ENCODE data around the gene NT5DC3. TPM values are rescaled to one million over a fixed set of nuclear protein-coding genes. Genes with fewer than 3 reads are reported as not detected.

Gene NT5DC3
- total and polyA plus RNA-seq, 2 of the 13 experiments (the other 11 are each of a cell fraction or from before 2014, with no cell fraction given) = 3.2 to 6.6 TPM

DNA sequence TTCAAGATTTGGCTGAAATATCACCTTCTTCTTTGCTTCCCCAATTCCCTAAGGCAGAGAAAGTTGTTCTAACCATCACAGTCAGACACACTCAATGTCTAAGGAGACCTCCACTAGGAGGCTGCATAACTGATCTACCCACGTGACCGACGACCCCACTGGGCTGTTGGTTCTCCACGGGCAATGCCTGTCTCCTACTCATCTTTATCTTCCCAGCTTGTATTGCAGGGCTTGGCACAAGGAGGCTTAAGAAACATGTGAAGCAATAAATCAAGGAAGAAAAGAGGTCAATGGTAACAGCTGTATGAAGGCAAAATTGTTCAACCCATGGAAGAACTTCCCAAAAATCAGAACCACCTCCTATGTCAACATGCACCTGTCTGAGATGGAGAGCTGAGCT lies 27.1 kb downstream of the NT5DC3 start:
- no peak overlapping the region for H3K9ac ChIP-seq (ENCODE audit: insufficient read depth, low read depth, low read length)
- in situ Hi-C loops (cut with HindIII; ENCODE audit: extremely low pct_ligation_motif_present, low pct_unique_long_range_greater_than_20kb) (no loop called here), intact Hi-C loops (cut with micrococcal nuclease; ENCODE audit: unreplicated experiment) (no loop called here)
- BruUV-seq (replicated peaks) = no TSS peak
- H3K4me1 ChIP-seq (ENCODE audit: insufficient read depth, low read length) = peaks cover 8% of the 10 kb centered on the region
- 95% methylated on average over 4 of the region's 4 CpGs for WGBS (ENCODE audit: low lambda C conversion rate)
- no peaks in the 10 kb centered on the region; the same call in 1 of the 2 replicates for H4K20me1 ChIP-seq (ENCODE audit: insufficient read depth, low read length)
- FAIRE-seq (no peak), ATAC-seq (no peak), DNase-seq (ENCODE audit: low spot score) (no peak)
- H3K79me2 ChIP-seq (ENCODE audit: insufficient read depth, low read length) = peaks cover 10% of the 10 kb centered on the region
- no peak overlapping the region for H3K27ac ChIP-seq (ENCODE audit: extremely low read length, insufficient read depth, low read length)
- no peak overlapping the region for H3K4me2 ChIP-seq (ENCODE audit: low read depth, low read length)
- H3K27me3 ChIP-seq (ENCODE audit: control insufficient read depth in 1 of 2, insufficient read depth in 2 of 2, low read length in 2 of 2) = no peaks in the 10 kb centered on the region
- POLR2A ChIA-PET = no interaction called here
- peaks cover 16 to 30% of the 10 kb centered on the region in 2 experiments for H3K36me3 ChIP-seq (replicated peaks in 1 of 2; ENCODE audit: control insufficient read depth in 1 of 2, insufficient read depth in 2 of 2, low read length in 2 of 2)
- H3K4me3 ChIP-seq (replicated peaks in 1 of 3; ENCODE audit: insufficient read depth in 1 of 3, low read depth in 2 of 3, low read length in 3 of 3) = no peak overlapping the region
- TF ChIP-seq, protein P1, sequence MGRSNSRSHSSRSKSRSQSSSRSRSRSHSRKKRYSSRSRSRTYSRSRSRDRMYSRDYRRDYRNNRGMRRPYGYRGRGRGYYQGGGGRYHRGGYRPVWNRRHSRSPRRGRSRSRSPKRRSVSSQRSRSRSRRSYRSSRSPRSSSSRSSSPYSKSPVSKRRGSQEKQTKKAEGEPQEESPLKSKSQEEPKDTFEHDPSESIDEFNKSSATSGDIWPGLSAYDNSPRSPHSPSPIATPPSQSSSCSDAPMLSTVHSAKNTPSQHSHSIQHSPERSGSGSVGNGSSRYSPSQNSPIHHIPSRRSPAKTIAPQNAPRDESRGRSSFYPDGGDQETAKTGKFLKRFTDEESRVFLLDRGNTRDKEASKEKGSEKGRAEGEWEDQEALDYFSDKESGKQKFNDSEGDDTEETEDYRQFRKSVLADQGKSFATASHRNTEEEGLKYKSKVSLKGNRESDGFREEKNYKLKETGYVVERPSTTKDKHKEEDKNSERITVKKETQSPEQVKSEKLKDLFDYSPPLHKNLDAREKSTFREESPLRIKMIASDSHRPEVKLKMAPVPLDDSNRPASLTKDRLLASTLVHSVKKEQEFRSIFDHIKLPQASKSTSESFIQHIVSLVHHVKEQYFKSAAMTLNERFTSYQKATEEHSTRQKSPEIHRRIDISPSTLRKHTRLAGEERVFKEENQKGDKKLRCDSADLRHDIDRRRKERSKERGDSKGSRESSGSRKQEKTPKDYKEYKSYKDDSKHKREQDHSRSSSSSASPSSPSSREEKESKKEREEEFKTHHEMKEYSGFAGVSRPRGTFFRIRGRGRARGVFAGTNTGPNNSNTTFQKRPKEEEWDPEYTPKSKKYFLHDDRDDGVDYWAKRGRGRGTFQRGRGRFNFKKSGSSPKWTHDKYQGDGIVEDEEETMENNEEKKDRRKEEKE (IDR thresholded peaks at IDR 0.05) = no peak
- TF ChIP-seq ZFX (CRISPR knock-in tag; IDR thresholded peaks at IDR 0.05; ENCODE audit: low read depth) (no peak), ZNF264 (CRISPR knock-in tag; IDR thresholded peaks at IDR 0.05) (no peak), DNMT1 (CRISPR knock-in tag; IDR thresholded peaks at IDR 0.05) (no peak), NFYB (CRISPR knock-in tag; IDR thresholded peaks at IDR 0.05) (no peak), ZNF598 (CRISPR knock-in tag; IDR thresholded peaks at IDR 0.05; ENCODE audit: borderline replicate concordance) (no peak), JARID2 (CRISPR knock-in tag; IDR thresholded peaks at IDR 0.05; ENCODE audit: insufficient replicate concordance) (no peak), ARID3A (IDR thresholded peaks at IDR 0.05; ENCODE audit: low read depth, low read length) (no peak), JUN (CRISPR knock-in tag; IDR thresholded peaks at IDR 0.05) (no peak), AGO1 (IDR thresholded peaks at IDR 0.05; ENCODE audit: low read depth, low read length, poor library complexity, severe bottlenecking) (no peak), SCMH1 (CRISPR knock-in tag; IDR thresholded peaks at IDR 0.05; ENCODE audit: borderline replicate concordance) (no peak), RORA (CRISPR knock-in tag; IDR thresholded peaks at IDR 0.05) (no peak), ZFP1 (CRISPR knock-in tag; IDR thresholded peaks at IDR 0.05) (no peak)
- TF ChIP-seq, protein P2, sequence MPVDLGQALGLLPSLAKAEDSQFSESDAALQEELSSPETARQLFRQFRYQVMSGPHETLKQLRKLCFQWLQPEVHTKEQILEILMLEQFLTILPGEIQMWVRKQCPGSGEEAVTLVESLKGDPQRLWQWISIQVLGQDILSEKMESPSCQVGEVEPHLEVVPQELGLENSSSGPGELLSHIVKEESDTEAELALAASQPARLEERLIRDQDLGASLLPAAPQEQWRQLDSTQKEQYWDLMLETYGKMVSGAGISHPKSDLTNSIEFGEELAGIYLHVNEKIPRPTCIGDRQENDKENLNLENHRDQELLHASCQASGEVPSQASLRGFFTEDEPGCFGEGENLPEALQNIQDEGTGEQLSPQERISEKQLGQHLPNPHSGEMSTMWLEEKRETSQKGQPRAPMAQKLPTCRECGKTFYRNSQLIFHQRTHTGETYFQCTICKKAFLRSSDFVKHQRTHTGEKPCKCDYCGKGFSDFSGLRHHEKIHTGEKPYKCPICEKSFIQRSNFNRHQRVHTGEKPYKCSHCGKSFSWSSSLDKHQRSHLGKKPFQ (CRISPR knock-in tag; IDR thresholded peaks at IDR 0.05; ENCODE audit: insufficient replicate concordance) = no peak
- H2AFZ ChIP-seq (ENCODE audit: low read length) = no peak overlapping the region
- CTCF ChIA-PET (ENCODE audit: low intra/inter-chr PET ratio, low total read pairs) = no interaction called here
- H3K9me3 ChIP-seq (ENCODE audit: low read length) = no peaks in the 10 kb centered on the region

Data from HepG2 (cell line).